GM12875 (cell line): ENCODE results near the gene CRKL.

Experiments
- H3K4me3 ChIP-seq: one replicate; pipeline ENCODE4 v1.5.1; 2011; ENCODE audit warnings: low read depth, low read length, control low read depth
- CTCF ChIP-seq: IDR thresholded peaks from 2 replicates; pipeline ENCODE4 v1.5.1; 2011; ENCODE audit warnings: low read depth, mild to moderate bottlenecking, control low read depth, inconsistent platforms, low read length, moderate library complexity, borderline replicate concordance; ENCODE audit not compliant: insufficient read depth

The CRKL gene

GRCh38 chr22:20957683-20958431 lies 40.6 kb downstream of the CRKL start:
- peak overlapping the region; percentile 55 for H3K4me3 ChIP-seq
- TF ChIP-seq CTCF = no peak

GRCh38 chr22:20959578-20960461 lies 42.6 kb downstream of the CRKL start:
- no peak for TF ChIP-seq CTCF
- no peak overlapping the region for H3K4me3 ChIP-seq

DNA sequence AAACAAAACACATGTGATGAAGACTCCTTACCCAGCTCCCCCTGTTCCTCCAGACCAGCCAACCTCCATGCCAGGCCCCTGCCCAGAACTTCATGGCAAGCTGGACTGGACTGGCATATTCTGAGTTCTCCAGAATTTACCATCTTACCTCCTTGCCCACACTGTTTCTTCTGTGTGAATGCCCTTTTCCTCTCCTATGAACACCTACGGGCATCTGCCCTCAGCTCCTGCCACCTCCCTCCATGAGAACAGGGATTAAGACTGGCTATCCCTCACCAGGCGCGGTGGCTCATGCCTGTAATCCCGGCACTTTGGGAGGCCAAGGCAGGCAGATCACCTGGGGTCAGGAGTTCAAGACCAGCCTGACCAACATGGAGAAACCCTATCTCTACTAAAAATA lies 43.4 kb downstream of the CRKL start:
- no peak for TF ChIP-seq CTCF
- no peak overlapping the region for H3K4me3 ChIP-seq

DNA sequence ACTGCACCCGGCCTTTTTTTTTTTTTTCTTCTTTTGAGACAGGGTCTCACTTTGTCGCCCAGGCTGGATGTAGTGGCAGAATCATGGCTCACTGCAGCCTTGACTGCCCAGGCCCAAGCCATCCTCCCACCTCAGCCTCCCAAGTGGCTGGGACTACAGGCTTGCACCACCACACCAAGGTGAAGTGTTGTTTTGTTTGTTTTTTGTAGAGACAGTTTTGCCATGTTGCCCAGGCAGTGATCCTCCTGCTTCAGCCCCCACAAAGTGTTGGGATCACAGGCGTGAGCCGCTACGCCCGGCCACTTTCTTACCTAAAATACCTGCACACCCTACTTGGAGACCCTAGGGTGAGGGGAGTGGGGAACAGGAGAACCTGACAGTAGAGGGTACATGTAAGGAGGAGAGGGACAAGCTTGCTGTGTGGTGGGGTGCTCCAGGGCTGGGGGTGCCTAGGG lies 45.3 kb downstream of the CRKL start:
- TF ChIP-seq CTCF = no peak
- H3K4me3 ChIP-seq = no peak overlapping the region

DNA sequence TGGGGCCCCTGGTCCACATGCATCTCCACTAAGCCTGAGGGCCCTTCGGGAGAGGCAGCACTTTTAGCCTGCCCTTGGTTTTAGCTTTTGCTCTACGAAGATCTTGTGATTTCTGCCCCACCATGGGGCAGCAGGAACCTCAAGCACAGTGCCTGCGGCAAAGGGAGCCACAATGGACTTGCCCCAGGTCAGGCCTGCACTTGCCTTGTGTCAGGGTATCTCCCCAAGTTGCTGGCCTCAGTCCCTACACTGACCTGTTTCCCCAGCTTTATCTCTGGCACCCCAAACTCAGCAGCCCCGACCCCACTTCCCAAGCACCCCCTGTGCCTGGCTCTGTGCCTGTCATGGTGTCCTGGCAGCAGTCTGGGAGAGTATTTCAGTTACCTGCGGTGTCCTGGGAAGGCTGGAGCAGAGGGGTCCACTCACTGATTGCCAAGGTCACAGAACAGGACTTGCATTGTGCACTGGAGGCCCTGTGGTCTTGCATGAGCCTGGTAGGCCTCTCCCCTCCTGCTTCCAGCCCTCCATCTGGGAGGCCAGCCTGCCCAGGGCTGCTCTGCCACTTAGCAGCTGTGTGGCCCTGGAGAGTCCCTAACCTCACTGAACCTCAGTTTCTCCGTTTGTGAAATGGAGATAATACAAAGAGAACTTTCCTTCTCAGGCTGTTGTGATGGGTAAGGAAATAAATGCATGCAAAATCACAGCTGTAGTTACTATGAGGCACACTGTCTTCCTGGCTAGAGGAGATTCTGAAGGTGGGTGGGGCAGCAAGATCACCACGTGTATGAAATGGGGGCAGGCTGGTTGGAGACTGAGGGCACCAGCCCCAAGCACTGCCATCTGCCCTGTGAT lies 46.2 kb downstream of the CRKL start:
- no peak overlapping the region for H3K4me3 ChIP-seq
- TF ChIP-seq CTCF = no peak

DNA sequence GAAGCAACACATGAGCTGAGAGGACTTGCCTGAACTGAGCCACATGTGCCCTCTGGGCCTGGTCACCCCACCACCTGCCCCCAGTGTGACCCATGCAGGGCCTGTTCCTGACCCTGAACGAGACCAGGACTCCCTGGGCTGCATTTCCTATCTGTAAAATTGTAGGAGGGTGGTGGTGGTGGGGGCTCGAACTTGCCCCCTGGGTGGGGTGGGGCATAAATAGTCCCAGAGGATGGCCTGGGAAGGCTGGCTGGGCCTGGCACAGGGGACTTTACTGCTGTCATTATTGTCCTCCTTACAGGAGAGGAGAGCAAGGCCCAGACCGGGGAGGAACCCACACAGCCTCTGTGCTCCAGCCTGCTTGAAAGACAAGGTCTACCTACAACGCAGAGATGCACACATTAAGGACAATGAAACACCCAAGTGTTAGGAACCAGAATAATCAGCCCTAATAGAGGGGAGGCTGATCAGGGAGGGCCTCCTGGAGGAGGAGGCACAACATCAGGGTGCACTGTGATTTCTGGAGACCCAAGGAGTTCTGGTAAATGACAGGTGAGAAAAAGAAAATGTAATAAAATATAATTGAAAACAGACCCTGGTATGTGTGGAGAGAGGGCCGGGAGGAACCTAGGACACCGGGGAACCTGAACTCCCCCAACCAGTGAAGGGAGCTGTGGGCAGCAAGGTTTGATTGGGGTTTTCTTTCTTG lies 47.0 kb downstream of the CRKL start:
- H3K4me3 ChIP-seq = no peak overlapping the region
- no peak for TF ChIP-seq CTCF
